Calu3 (cell line): ENCODE results near the gene SLC35F2. TPM values are rescaled to one million over a fixed set of nuclear protein-coding genes. Genes with fewer than 3 reads are reported as not detected.
A peak's percentile ranks its signal among the peaks of the same experiment; 100 is the strongest.

Experiments
- BruUV-seq: library from RNA; stranded (reverse); fragments of 400-500 nt; replicated peaks from 2 replicates; lab custom pipeline; 2021; lab: Mats Ljungman, UMichigan
- CTCF ChIA-PET: fragments of 300-600 bp; sonication (Branson Sonifier 250); formaldehyde crosslinking; loops from one replicate; lab custom pipeline; 2022; ENCODE audit warnings: antibody characterized with exemption; lab: Charles Lee
- DNase-seq: peaks from one replicate; pipeline ENCODE4 v3.0.0; 2022
- H3K27ac Mint-ChIP-seq: one replicate; pipeline ENCODE4 v1.8.0; 2022; ENCODE audit warnings: mixed read lengths; ENCODE audit not compliant: unreplicated experiment
- H3K27me3 Mint-ChIP-seq: one replicate; pipeline ENCODE4 v1.8.0; 2022; ENCODE audit warnings: mixed read lengths; ENCODE audit not compliant: unreplicated experiment
- H3K36me3 Mint-ChIP-seq: one replicate; pipeline ENCODE4 v1.8.0; 2022; ENCODE audit warnings: mild to moderate bottlenecking, moderate library complexity, mixed read lengths; ENCODE audit not compliant: insufficient read depth, unreplicated experiment
- H3K4me1 Mint-ChIP-seq: one replicate; pipeline ENCODE4 v1.8.0; 2022; ENCODE audit warnings: mild to moderate bottlenecking, low read depth, mixed read lengths; ENCODE audit not compliant: unreplicated experiment
- H3K4me3 Mint-ChIP-seq: one replicate; pipeline ENCODE4 v1.8.0; 2022; ENCODE audit warnings: mild to moderate bottlenecking, low read depth, moderate library complexity, mixed read lengths; ENCODE audit not compliant: unreplicated experiment
- H3K9me3 Mint-ChIP-seq: one replicate; pipeline ENCODE4 v1.8.0; 2022; ENCODE audit warnings: low read depth, mixed read lengths; ENCODE audit not compliant: unreplicated experiment
- intact Hi-C: fragments of 100-400 bp; cut with micrococcal nuclease; formaldehyde crosslinking; loops from one replicate; pipeline ENCODE4 v1.10.0; 2022; ENCODE audit not compliant: unreplicated experiment
- total RNA-seq: library from RNA; stranded (reverse); gene quantifications from 2 replicates; pipeline ENCODE4 v1.2.3, GENCODE V29; 2022
- TF ChIP-seq, protein P1 (sequence below): fragments of 200-600 bp; IDR thresholded peaks from one replicate; pipeline ENCODE4 v1.8.0; 2022; ENCODE audit warnings: antibody characterized with exemption; ENCODE audit not compliant: unreplicated experiment

Gene SLC35F2
- total RNA-seq, 1 experiment from 2014 or later = 34.5 TPM

DNA sequence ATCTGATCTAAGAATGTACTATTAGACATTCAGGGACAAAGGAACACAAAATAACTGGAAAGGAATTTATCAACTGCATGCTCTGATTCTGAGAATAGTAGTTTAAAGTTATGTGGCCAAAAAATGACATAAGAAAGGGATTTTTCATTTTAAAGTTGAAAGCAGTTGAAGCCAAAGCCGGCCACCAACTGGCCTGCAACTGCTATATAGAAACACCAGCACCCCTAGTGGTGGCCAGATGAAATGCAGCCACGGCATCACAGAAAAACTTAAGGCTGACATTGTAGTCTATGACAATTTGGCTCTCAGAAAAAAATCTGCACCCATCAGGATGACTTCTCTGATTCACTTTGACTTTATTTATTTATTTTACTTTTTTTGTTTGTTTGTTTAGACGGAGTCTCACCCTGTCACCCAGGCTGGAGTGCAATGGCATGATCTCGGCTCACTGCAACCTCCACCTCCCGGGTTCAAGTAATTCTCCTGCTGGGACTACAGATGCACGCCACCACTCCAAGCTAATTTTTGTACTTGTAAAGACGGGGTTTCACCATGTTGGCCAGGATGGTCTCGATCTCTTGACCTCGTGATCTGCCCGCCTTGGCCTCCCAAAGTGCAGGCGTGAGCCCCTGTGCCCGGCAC is 59.2 kb downstream of the SLC35F2 start:
- H3K9me3 Mint-ChIP-seq = no peaks in the 10 kb centered on the region
- no peaks in the 10 kb centered on the region for H3K4me1 Mint-ChIP-seq
- peaks cover 41% of the 10 kb centered on the region for H3K36me3 Mint-ChIP-seq
- no peak overlapping the region for H3K27ac Mint-ChIP-seq
- no TSS peak for BruUV-seq
- CTCF ChIA-PET = no interaction called here
- DNase-seq = peak; percentile 68
- no peaks in the 10 kb centered on the region for H3K27me3 Mint-ChIP-seq
- TF ChIP-seq, protein P1, sequence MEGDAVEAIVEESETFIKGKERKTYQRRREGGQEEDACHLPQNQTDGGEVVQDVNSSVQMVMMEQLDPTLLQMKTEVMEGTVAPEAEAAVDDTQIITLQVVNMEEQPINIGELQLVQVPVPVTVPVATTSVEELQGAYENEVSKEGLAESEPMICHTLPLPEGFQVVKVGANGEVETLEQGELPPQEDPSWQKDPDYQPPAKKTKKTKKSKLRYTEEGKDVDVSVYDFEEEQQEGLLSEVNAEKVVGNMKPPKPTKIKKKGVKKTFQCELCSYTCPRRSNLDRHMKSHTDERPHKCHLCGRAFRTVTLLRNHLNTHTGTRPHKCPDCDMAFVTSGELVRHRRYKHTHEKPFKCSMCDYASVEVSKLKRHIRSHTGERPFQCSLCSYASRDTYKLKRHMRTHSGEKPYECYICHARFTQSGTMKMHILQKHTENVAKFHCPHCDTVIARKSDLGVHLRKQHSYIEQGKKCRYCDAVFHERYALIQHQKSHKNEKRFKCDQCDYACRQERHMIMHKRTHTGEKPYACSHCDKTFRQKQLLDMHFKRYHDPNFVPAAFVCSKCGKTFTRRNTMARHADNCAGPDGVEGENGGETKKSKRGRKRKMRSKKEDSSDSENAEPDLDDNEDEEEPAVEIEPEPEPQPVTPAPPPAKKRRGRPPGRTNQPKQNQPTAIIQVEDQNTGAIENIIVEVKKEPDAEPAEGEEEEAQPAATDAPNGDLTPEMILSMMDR = peak; percentile 68
- H3K4me3 Mint-ChIP-seq = no peak overlapping the region
- intact Hi-C loops = loop anchor here (5.0 kb wide), 1 partner anchor 98 kb away; no protein-coding TSS in a partner anchor

DNA sequence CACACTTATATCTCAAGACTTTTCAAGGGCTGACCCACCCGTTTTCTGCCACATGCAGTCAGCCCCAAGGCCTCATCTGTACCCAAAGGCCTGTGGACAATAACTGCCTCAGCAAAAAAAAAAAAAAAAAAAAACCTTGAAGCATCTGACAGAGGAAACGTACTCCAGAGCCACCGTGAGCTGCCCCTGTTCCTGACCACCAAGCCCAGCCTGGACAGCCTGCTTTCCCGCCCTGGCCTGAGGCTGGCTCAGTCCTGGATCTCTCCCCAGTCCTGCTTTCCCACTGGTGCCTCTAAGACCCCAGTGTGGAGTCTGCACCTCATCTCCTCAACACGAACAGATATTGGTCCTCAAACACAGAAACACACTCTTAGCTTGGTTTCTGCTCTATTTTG is 66.5 kb downstream of the SLC35F2 start:
- intact Hi-C loops = no loop called here
- TSS peak; percentile 70 for BruUV-seq
- H3K36me3 Mint-ChIP-seq = peaks cover 23% of the 10 kb centered on the region
- no peak for DNase-seq
- CTCF ChIA-PET = interaction anchor here (0.6 kb wide), 1 partner anchor 608 kb away, joined by 5 read pairs; no protein-coding TSS in a partner anchor
- no peak overlapping the region for H3K27ac Mint-ChIP-seq
- no peaks in the 10 kb centered on the region for H3K4me1 Mint-ChIP-seq
- TF ChIP-seq, protein P1 = no peak
- H3K4me3 Mint-ChIP-seq = no peak overlapping the region
- H3K27me3 Mint-ChIP-seq = no peaks in the 10 kb centered on the region
- H3K9me3 Mint-ChIP-seq = no peaks in the 10 kb centered on the region

DNA sequence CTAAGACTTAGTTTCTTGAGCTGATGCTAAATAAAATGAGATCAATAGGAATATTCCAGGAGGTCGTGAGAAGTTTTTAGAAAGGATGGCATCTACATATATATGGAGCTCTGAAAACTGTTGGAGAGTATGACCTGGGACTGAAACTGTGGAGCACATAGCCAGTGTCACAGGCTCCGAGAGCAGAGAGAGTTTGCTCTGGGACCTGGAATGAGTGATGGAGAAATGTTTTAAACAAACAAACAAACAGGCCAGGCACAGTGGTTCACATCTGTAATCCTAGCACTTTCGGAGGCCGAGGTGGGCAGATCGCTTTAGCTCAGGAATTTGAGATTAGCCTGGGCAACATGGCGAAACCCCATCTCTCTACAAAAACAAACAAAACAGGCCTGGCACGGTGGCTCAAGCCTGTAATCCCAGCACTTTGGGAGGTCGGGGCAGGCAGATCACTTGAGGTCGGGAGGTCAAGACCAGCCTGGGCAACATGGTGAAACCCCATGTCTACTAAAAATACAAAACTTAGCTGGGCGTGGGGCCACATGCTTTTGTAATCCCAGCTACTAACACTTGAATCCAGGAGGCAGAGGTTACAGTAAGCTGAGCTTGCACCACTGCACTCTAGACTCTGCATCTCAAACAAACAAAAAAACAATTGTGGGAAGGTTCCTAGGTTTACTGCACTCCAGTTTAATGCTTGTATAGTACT is 67.1 kb downstream of the SLC35F2 start:
- BruUV-seq = no TSS peak
- intact Hi-C loops = no loop called here
- DNase-seq = no peak
- Mint-ChIP-seq H3K27ac (no peak overlapping the region), H3K4me1 (no peaks in the 10 kb centered on the region), H3K9me3 (no peaks in the 10 kb centered on the region), H3K27me3 (no peaks in the 10 kb centered on the region), H3K36me3 (peaks cover 23% of the 10 kb centered on the region), H3K4me3 (no peak overlapping the region)
- TF ChIP-seq, protein P1 = no peak
- CTCF ChIA-PET = no interaction called here

DNA sequence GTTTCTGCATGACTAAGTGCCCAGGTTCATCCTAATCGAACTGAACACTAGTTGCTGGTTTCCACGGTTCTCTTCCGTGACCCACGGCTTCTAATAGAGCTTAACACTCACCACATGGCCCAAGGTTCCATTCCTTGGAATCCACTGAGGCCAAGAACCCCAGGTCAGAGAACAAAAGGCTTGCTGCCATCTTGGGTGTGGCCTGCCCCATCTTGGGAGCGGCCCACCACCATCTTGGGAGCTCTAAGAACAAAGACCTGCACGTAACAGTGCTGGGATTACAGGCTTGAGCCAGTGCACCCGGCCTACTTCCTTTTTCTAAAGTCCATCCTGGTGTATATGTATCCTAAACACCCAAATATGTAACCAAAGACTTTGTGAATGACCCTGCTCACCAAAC is 68.8 kb downstream of the SLC35F2 start:
- no TSS peak for BruUV-seq

More for the DNA sequence above, 68.8 kb downstream of the SLC35F2 start:
- H3K36me3 Mint-ChIP-seq = peaks cover 9% of the 10 kb centered on the region
- no peaks in the 10 kb centered on the region for H3K9me3 Mint-ChIP-seq
- intact Hi-C loops = no loop called here
- no peaks in the 10 kb centered on the region for H3K27me3 Mint-ChIP-seq
- DNase-seq = no peak
- CTCF ChIA-PET = no interaction called here
- H3K4me3 Mint-ChIP-seq = no peak overlapping the region
- no peak overlapping the region for H3K27ac Mint-ChIP-seq
- H3K4me1 Mint-ChIP-seq = no peaks in the 10 kb centered on the region
- TF ChIP-seq, protein P1 = no peak
